Cerebellar nuclear complex (tissue), 1 donor: ENCODE results near the gene RAP1GAP2.

Experiments
- DNase-seq, 2 experiments: peaks; one replicate each; lab custom pipeline; 2025; lab: John Stamatoyannopoulos, UW

Gene RAP1GAP2

DNA sequence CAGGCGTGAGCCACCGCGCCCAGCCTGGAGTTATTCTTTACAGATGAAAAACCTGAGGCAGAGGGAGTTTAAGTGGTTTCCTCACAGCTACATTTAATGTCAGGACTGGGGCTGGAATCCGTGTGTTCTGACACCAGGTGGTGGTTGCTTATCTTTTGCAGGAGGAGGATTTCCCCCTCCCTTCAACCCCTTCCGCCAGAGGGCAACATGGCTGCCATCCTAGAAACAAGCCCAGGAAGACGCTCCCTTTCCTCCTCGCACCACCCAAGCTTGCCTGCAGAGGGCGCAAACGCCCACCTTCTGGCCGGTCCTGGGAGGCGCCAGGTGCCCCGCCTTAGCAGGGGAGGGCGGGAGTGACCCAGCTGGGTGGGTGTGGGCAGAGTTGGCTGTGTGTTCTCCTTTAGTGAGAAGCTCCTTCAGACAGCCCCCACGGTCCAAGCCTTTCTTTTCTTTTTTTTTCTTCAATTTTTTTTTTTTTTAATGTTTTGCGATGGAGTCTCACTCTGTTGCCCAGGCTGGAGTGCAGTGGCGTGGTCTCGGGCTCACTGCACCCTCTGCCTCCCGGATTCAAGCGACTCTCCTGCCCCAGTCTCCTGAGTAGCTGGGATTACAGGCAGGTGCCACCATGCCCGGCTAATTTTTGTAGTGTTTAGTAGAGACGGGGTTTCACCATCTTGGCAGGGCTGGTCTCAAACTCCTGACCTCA is 9.9 kb upstream of the RAP1GAP2 start:
- DNase-seq = peak in 1 of 2 experiments; percentile 56

DNA sequence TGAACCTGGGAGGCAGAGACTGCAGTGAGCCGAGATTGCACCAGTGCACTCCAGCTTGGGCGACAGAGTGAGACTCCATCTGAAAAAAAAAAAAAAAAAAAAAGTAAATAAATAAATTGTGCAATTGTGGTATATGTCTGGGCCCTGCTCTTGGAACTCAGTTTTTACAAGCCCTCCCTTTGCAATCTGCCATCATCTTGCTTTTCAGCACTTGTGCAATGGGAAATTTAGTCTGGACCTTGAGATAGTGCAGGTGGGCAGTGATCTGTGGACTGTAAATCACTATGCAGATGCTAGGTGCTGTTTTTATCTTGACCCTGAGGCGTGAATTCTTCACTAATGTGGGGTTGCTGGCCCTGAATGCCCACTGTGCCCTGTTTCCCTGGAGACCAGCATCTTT is 6.5 kb upstream of the RAP1GAP2 start:
- DNase-seq = no peak

DNA sequence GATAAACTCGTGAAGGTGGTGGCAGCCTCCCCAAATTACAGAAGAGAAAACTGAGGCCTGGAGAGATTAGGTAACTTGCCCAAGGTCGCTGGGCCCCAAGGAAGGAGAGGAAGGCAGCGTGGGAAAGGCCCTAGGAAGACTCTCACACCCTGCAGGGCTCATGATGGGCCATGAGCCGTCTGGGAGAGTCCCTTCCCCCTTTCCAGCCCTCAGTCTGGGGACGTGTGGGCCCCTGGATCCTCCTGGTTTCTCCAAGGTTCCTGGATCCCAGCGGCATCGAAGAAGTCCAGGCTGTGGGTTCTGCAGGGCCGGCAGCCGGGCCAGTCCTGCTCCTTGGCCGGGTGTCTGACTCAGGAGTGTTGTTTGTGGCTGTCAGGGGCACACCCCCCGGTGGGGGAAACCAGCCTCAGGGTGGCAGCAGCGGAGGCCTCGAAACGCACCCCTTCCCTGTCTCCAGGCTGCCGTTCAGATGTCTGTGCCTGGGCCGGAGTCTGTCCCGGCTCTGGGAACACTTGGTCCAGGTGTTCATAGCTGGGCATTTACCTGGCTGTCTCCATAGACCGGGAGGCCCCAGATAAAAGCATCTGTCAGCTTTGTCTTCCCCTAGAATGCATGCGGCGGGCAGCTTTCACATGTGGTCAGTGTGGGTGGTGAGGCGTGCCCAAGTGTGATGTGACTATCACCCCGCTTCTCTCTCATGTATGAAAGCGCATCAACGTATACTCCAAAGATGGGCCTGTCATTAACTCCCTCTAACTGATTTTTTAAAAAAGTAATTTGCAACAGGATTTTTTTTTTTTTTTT is 3.7 kb upstream of the RAP1GAP2 start:
- no peak for DNase-seq

DNA sequence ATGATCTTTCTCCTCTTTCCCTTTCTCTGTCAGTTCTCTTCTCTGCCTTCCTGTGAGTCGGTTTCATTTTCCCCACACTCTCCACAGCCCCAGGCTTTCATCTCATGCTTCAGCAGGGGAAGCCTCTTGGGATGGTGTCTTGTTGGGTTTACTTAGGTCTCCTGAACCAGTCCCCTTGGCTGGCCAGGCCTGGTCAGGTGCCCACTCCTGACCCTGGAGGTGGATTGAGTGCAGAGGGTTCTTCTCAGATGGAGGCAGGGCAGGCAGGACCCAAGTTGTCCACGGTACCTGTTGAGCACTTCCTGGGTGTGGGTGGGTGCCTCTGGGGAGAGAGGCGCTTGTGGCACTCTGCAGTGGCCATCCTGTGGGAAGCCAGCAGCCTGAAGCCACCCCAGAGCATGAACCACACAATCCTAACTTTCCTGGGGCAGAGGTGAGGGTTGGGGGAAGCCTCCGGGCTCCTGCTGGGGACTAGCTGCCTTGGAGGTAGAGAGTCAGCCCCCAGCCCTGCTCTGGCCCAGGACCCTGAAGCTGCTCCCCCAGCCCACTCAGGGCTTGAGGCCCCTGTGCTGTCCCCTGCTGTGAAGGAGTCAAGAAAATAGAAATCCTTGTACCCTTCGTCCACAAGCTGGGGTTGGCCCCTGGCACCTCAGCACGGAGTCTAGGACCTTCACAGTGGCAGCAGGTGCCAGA is 2.0 kb upstream of the RAP1GAP2 start:
- no peak for DNase-seq

DNA sequence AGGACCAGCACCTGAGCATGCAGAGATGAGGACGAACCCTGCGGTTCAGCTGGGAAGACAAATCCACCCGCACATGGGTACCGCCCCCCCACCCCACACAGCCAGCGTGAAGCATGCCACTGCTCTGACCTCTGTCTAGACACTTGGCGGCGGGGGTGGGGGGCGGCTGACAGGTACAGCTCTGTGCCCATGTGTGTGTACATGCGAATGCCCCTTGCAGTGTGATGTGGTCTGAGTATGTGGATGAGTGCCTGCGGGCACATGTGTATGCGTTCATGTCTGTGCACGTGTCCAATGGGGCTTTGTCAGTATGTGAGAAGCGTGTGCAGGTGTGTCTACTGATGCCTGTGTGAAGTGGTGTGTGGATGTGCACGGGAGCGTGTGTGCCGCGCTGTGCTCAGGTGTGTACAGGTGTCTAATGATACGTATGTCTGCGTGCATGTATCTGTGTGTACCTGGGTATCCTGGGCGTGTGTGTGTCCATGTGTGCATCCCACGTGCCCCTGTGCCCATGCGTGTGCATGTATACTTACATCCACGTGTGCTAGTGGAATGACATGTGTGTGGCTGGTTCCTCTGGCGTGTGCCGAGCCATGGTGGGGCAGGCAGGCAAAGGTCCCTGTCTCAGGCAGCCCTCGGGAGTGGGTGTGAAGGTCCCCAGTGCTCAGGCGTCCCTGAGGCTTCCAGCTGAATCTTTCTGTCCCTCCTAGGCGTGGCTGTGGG is 636 bp upstream of the RAP1GAP2 start:
- DNase-seq = no peak

DNA sequence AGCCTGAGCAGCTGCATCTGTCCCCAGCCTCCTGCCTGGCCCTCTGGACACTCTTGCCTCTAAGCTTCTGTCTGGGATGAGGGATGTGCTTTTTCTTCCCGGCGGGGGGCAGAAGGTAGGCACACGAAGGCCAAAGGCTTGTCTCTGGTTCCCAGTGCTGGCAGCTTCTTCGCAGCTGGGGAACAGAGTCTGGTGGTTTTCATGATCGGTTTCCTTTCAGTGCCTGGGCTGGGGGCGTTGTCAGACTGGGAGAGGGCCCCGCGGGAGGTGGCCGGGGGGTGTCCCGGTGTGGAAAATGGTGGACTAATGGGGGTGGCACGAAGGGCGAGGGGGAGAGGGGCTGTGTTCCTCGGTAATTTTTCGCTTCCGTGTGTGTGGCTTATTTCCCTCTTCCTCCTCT is 988 bp downstream of the RAP1GAP2 start:
- no peak for DNase-seq

DNA sequence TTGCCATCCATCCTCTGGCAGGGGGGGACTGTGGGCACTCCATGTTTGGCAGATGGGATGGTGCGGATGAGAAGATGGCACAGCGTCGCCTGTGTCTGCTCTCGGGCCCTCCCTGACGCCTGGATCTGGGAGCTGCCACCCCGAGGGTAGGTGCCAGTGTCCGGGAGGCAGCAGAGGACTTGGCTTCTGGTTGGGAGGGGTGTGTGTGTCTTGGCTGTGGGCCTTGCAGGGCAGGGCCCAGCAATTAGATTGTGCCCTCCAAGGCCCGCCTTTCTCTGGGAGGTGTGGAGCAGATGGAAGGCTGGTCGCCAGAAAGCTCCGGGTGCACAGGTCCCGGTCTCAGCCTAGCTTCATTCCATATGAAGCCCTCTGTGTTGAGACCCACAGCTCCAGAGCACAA is 1.4 kb downstream of the RAP1GAP2 start:
- DNase-seq = peak; percentile 51 to 87

DNA sequence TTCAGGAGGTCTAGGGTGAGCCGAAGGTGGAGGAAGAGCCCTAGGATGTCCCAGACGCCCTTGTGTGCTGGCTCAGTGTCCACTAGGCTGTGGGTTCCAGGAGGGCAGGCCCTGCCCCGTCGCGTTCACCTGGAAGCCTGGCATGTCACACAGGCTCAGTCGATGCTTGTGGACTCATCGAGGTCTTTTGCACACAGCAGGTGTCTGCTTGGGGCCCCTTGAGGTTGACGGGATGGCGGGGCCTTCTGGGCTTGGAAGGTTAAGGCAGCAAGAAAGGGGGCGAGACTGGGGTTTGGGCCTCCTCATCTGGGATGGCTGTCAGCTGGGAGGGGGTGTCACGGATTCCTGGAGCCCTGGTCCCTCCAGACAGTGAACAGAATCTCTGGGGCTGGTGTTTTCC is 1.9 kb downstream of the RAP1GAP2 start:
- no peak for DNase-seq

DNA sequence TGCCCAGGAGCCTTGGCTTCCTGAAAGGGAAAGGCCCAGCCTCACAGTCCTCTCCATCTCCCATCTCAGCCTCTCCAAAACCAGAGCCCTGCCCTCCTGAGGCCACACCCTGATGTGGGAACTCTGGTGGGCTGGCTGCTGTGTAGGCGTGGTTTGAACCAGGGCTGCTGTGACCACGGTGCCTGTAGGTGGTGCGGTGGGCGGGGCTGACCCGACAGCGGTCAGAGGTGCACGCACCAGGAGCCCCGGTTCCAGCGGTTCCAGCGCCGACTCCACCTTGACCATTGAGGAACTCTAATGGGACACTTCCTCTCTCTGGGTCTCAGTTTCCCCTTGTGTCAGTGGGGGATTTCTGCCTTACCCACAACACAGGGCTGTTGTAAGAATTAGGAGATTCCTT is 2.4 kb downstream of the RAP1GAP2 start:
- no peak for DNase-seq

DNA sequence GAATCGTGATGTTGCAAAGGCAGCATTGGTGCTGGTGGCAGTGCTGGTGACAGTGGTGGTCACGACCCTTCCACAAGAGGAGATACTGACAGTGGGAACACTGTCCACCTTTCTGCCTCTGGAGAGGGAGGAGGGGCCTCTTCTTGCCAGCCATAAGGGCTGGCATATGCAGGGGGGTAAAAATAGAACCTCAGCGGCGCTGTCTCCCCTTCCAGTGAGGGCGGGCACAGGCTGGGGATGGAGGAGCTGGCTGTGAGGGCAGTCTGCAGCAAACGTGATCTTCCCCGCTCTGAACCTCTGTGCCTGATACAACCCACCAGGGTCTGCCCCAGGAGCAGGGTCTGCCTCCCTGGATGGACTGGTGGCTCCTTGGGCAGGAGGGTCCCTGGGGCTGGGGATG is 3.4 kb downstream of the RAP1GAP2 start:
- peak in 1 of 2 experiments; percentile 44 for DNase-seq

DNA sequence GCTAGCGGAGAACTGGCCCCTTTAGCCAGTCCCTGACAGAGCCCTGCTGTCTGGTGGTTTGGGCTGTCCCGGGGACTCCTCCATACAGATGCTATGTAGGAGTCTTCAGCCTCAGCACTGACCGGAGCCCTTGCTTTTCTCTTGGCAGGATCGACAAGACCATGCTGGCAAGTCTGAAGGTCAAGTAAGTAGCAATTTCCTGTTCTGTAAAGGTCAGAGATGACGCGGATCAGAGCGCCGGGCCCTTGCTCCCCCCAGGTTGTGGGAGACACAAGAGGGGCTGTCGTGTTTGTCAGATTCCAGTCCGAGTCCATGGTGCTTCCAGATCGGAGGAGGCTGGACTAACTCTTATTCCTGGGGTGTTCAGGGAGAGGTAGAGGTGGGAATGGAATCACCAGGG is 4.1 kb downstream of the RAP1GAP2 start:
- DNase-seq = no peak

DNA sequence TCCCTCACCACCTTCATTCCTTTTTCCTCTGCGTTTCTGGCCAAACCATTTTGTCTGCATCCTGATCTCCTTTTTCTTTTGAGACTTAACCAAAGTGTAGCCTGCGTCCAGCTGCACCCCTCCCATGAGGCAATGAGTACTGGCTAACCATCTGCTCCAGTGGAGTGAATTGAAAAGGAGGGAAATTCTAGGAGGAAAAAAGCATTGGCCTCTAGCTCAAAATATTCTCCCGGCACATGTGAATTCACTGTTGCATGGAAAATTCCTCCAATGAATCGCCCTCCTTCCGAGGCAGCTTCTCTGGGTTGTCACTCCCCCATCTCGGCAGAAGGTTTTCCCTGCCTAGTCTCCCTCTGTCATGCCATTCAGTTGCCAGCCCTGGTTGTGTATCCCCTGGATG is 5.6 kb downstream of the RAP1GAP2 start:
- peak; percentile 66 to 89 for DNase-seq

DNA sequence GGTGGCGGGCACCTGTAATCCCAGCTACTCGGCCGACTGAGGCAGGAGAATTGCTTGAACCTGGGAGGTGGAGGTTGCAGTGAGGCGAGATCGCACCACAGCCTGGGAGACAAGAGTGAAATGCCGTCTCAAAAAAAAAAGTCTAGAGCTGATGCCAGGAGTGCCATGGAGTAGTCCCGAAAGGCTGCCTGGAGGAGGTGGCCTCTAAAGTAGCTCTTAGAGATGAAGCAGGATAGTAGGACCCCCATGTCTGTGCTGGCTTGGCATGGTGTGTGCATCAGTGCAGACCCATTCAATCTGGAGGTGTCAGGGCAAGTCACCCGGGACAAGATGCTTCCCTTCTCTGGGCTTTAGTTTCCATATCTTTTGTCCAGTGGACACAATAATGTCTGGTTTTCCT is 6.3 kb downstream of the RAP1GAP2 start:
- no peak for DNase-seq

DNA sequence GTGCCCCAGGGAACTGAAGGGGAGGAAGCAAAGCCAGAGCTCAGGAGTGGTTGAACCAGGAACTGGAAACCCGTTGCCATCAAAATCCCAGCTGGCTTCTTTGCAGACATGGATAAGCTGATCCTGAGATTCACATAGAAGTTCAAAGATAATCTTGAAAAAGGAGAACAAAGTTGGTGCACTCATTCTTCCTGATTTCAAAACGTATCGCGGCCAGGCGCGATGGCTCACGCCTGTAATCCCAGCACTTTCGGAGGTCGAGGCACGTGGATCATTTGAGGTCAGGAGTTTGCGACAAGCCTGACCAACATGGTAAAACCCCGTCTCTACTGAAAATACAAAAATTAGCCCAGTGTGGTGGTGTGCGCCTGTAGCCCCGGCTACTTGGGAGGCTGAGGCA is 7.1 kb downstream of the RAP1GAP2 start:
- no peak for DNase-seq

DNA sequence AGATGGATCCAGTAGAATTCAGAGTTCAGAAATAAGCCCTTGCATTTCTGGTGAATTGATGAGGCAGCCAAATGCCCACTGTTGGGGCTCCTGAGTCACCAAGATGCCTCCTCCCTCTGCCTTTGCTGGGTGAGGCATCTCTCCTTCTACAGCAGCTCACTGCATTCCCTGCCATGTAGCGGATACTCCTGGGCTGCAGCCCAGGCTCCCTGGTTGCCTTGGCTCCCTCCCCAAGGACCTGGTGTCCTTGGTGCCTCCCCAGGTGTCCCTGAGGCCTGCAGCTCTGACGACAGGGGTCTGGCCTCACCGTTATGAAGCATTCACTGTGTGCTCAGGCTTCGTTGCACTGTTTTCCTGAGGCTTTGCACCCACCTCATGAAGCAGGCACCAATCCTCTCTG is 7.7 kb downstream of the RAP1GAP2 start:
- no peak for DNase-seq

DNA sequence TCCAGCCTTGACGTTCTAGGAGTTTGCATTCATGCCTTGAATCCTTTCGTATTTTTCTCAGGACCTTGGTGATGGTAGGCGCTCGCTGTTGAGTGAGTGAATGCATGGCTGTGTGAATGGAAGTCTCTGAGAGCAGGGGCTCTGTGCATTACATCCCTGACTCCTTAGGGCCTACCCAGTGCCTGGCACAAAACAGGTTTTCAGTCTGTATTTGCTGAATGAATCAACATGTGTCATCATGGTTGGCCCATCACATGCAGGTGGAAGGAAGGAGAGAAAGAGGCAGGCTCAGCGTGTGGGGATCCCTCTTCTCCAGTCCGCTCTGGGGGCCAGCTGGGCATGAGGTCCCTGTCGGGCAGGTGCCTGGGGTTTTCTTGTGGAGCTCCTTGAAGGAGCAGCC is 8.7 kb downstream of the RAP1GAP2 start:
- no peak for DNase-seq

DNA sequence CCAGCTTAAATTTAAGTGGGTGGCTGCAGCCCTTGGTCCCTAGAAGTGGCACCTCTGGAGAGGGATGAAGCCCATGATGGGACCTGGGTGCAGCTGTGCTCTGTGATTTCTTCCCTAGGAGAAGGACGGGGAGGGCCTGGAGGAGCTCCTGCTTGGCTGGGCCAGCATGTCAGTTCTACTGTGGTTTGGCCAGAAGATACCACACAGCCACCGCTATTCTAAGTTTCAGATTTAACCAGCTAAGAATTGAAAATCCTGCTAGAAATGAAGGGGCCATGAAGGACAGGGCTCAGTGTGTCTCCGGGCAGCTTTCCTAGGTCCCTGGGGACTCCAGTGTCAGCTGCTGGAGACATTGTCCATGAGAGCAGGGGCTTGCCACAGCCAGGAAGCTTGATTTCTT is 9.7 kb downstream of the RAP1GAP2 start:
- DNase-seq = no peak

DNA sequence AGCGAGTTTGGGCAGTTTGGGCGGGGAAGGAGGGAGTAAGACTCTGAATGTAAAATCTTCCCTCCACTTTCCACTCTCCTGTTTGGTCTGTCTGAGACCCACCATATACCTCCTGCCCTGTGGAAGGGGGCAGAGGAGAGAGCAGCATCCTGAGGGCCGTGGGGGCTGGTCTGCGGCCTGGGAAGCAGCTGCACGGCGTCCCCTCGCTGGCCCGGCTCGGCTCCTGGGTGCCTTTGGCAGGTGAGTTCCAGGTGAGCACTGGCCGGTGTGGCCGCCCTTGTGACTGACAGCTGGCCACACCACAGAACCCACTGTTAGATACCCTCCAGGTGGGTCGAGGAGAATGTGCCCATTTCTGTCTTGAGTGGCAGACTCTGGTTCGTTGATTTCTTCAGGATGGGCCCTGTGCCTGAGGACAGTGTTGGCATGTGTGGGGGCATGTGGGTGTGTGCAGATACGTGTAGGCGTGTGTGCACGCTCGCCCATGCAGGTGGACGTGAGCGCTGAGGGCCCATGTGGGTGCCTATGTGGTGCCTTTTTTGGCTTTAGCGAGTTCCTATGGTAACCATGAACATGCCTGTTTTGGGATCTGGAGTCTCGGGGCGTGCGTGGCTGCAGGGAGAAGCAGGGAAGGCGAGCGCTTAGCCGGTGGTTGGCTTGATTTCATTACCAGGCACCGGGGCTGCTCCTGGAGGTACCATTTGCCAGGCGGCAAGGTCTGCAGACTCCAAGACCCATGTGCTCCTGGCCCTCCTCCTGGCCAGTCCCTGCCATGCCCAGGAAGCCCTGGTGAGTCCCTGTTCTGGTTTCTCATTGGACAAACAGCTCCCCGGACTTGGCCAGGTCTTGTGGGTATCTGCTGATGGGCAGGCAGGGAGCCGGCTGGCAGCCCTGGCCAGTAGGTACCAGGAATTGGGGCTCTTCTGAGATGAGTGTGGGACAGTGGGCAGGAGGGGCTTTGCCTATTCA is 12.4 kb downstream of the RAP1GAP2 start:
- DNase-seq = peak; percentile 91 to 95

DNA sequence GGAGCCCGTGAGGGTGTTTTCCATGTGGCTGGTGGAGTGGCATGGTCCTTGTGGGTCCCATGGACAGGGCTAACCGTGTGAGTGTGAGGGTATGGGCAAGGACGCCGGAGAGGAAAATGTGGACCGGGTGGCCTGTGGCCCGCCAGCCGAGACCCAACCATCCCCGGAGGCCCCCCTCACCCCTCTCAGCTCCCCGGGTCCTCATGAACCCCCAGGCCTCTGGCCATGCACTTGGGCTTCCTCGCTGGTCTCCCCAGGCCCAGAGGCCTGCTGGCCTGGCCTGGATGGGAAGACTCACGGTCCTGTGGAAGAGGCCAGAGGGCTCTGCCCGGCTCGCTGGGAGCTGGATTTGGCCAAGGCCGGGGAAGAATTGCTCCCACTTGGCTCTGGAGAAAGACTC is 13.1 kb downstream of the RAP1GAP2 start:
- no peak for DNase-seq

DNA sequence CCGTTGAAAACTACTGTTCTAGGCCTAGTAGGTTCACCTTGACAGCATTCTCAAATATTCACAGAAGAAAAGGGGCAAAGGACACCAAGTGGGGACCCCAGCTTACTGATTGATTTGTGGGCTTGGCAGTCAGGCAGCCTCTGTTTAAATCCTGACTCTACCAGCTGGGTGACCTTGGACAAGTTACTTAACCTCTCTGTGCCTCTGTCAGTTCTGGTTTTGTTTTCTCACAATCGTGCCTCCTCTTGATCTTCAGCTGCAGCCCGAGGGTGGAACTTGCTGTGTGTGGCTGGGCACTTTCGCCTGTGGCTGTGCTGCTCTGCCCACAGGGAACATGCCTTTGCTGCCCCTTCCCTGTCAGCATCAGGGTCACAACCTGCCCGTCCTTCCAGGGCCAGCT is 17.8 kb downstream of the RAP1GAP2 start:
- DNase-seq = no peak
